Measurements from ENCODE around the gene EDEM3. TPM values are rescaled to one million over a fixed set of nuclear protein-coding genes. Genes with fewer than 3 reads are reported as not detected.

EDEM3 gene
- total RNA-seq, 2 donors from 2014 or later: 37.9 to 49.4 TPM

DNA sequence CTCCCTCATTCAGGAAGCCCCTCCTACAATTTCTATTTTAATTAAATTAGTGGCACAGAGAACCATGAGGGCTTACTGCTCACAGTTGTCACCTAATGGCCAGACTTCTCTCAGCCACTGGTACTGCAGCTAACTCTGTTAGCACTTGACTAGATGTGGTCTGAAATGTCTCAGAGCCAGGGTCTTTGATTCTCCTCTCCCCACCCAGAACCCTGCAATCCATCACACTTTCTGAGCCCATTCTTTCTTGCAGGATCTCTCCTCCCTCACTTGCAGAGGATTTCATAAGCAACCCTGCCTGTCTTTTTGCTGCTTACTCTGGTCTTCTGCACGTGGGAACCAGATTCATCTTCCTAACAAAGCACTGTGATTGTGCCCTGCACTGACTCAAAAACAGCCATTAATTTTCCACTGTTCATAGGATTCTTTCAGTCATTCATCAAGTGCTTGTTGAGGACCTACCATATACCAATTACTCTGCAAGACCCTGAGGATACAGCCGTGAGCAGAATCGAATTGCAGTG lies 108.4 kb downstream of the EDEM3 start:
- TF ChIP-seq CTCF (IDR thresholded peaks at IDR 0.05) (no peak), POLR2A (IDR thresholded peaks at IDR 0.05) (no peak)
- no peaks in the 10 kb centered on the region for H3K27me3 ChIP-seq
- intact Hi-C loops (cut with DNase I): no loop called here
- H3K9me3 ChIP-seq: no peaks in the 10 kb centered on the region
- H3K27ac ChIP-seq: no peak overlapping the region
- no peaks in the 10 kb centered on the region for H3K36me3 ChIP-seq (replicated peaks in 1 of 2; ENCODE audit: insufficient read depth in 1 of 2, low read depth in 2 of 2)
- H3K4me3 ChIP-seq: no peak overlapping the region
- WGBS, 2 donors: 66 to 75% methylated on average over 3 of the region's 3 CpGs
- no peak for ATAC-seq
- no peak for DNase-seq
- H3K4me1 ChIP-seq: peaks cover 8% of the 10 kb centered on the region

DNA sequence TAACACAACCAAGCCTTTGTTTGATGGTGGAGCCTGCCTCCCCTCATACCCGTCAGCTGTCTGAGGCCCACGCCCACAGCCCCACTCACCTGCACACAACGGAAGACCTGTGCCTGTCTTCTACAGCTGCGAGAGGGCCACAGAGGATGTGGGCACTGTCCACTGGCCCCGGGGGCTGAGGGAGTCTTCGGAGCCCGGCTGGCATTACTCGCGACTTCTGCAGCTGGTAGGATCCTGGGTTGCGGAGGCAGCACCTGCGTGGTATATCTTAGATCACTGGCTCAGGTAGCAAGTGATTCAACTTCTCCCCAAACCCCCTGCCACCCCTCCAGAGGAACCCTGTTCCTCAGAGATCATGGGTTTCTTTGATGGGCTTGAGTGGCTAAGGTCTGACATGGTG lies 109.9 kb downstream of the EDEM3 start:
- TF ChIP-seq CTCF (IDR thresholded peaks at IDR 0.05) (no peak), POLR2A (IDR thresholded peaks at IDR 0.05) (no peak)
- no peaks in the 10 kb centered on the region for H3K27me3 ChIP-seq
- H3K9me3 ChIP-seq: no peaks in the 10 kb centered on the region
- intact Hi-C loops (cut with DNase I): no loop called here
- ATAC-seq (no peak), DNase-seq (no peak)
- H3K36me3 ChIP-seq (replicated peaks in 1 of 2; ENCODE audit: insufficient read depth in 1 of 2, low read depth in 2 of 2): no peaks in the 10 kb centered on the region
- H3K4me3 ChIP-seq: no peak overlapping the region
- no peak overlapping the region for H3K27ac ChIP-seq
- WGBS, 2 donors: 93 to 94% methylated on average over 6 to 11 of the region's 11 CpGs
- H3K4me1 ChIP-seq: peaks cover 12% of the 10 kb centered on the region

- H3K4me3 ChIP-seq: no peak overlapping the region
- no peaks in the 10 kb centered on the region for H3K27me3 ChIP-seq
- H3K36me3 ChIP-seq (replicated peaks in 1 of 2; ENCODE audit: insufficient read depth in 1 of 2, low read depth in 2 of 2): no peaks in the 10 kb centered on the region
- ATAC-seq (no peak), DNase-seq (no peak)
- WGBS, 2 donors: 16 to 22% methylated on average over 1 of the region's 1 CpG
- no peaks in the 10 kb centered on the region for H3K9me3 ChIP-seq
- intact Hi-C loops (cut with DNase I): no loop called here
- peaks cover 12% of the 10 kb centered on the region for H3K4me1 ChIP-seq
- H3K27ac ChIP-seq: no peak overlapping the region
- TF ChIP-seq POLR2A (IDR thresholded peaks at IDR 0.05) (no peak), CTCF (IDR thresholded peaks at IDR 0.05) (no peak)
These were observed 111.0 kb downstream of the EDEM3 start for GRCh38 chr1:184643661-184644060.

GRCh38 chr1:184641894-184642293 lies 112.8 kb downstream of the EDEM3 start:
- no peaks in the 10 kb centered on the region for H3K36me3 ChIP-seq (replicated peaks in 1 of 2; ENCODE audit: insufficient read depth in 1 of 2, low read depth in 2 of 2)
- H3K4me1 ChIP-seq: peaks cover 12% of the 10 kb centered on the region
- intact Hi-C loops (cut with DNase I): no loop called here
- ATAC-seq: no peak
- H3K9me3 ChIP-seq: no peaks in the 10 kb centered on the region
- DNase-seq: no peak
- H3K4me3 ChIP-seq: no peak overlapping the region
- H3K27ac ChIP-seq: peak overlapping the region in 1 of 4 donors; percentile 14
- TF ChIP-seq POLR2A (IDR thresholded peaks at IDR 0.05): no peak
- TF ChIP-seq CTCF (IDR thresholded peaks at IDR 0.05): no peak
- no peaks in the 10 kb centered on the region for H3K27me3 ChIP-seq
- WGBS, 2 donors: 41 to 47% methylated on average over 2 of the region's 2 CpGs

DNA sequence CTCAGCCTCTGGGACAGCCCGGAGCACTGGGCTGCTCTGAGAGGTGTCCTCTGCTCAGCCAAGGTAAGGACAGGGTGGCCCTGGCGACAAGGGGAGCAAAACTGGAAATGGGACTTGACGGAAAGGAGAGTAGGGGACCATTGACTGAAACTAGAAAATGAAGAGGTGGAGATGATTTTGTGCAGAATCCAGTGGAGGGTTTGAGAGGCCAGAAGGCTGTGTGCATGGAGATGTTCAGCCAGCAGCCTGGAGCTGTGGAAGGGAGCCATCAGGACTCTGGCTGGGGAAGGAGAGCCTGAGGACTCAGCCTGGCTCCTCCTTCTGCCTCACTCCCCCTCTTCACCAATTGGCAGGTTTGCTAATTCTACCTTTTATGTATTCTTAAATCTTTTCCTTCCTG lies 114.2 kb downstream of the EDEM3 start:
- intact Hi-C loops (cut with DNase I): no loop called here
- DNase-seq (no peak), ATAC-seq (no peak)
- no peak overlapping the region for H3K27ac ChIP-seq
- H3K36me3 ChIP-seq (replicated peaks in 1 of 2; ENCODE audit: insufficient read depth in 1 of 2, low read depth in 2 of 2): no peaks in the 10 kb centered on the region
- 88 to 89% methylated on average over 3 of the region's 3 CpGs for WGBS, 2 donors
- no peaks in the 10 kb centered on the region for H3K9me3 ChIP-seq
- no peak for TF ChIP-seq CTCF (IDR thresholded peaks at IDR 0.05)
- TF ChIP-seq POLR2A (IDR thresholded peaks at IDR 0.05): no peak
- H3K4me1 ChIP-seq: peaks cover 12% of the 10 kb centered on the region
- H3K4me3 ChIP-seq: no peak overlapping the region
- no peaks in the 10 kb centered on the region for H3K27me3 ChIP-seq
